H1 (cell line): ENCODE measurements around the gene CFP. TPM values are rescaled to one million over a fixed set of nuclear protein-coding genes. Genes with fewer than 3 reads are reported as not detected.

Experiments
- SIN3A ChIP-seq, 2 experiments: IDR thresholded peaks in 1 of 2; conservative IDR thresholded peaks in 1 of 2; 2 replicates each; pipeline ENCODE4 v1.6.1; 2011 to 2012; ENCODE audit warnings: low read length in 2 of 2, improper control_type of control experiment in 1 of 2, low read depth in 1 of 2, mild to moderate bottlenecking in 1 of 2
- polyA plus RNA-seq, 7 experiments: library from polyadenylated mRNA; depleted of rRNA in 3 of 7; stranded (reverse) in 5 of 7; unstranded in 2 of 7; fragments of >200 nt in 5 of 7; fragments of 200-250 nt in 2 of 7; gene quantifications; 1 replicate in 5 of 7; 2 replicates in 1 of 7; 4 replicates in 1 of 7; pipeline versions ENCODE4 v1.2.1 to v1.2.3, GENCODE V29; 2011 to 2013; ENCODE audit warnings: missing spikeins in 2 of 7, mixed read lengths in 2 of 7
- total RNA-seq: library from RNA; stranded (reverse); fragmentation: NEBNext Ultra II Directional; extraction: Animal tissue kit (Norgen Biotek cat#: 25700); gene quantifications from 2 replicates; pipeline ENCODE4 v1.2.1, GENCODE V29; 2021

Gene CFP
- total and polyA plus RNA-seq, 2 of the 8 experiments (the other 6 are each of a cell fraction or from before 2014, with no cell fraction given), result 0.76 to 2.2 TPM

DNA sequence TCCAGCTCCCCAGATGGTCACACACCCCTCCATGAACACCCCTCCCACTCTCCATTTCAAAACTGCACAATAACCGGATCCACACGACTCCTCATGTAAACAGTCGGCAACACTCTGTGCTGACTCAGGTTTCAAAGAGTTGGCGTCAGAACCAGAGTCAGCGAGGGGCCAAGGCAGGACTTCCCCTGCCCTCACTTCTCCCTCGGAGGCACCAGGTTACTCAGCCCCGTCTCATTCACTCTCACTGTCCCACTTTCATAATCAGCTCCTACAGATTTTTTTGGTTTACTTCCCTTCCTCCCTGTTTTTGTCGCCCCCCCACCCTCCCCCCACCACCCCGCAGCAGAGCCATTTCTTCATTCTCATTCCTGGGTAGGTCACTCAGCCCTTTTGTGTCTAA is 50.2 kb downstream of the CFP start (continued):
- no peak for TF ChIP-seq SIN3A (conservative IDR thresholded peaks at IDR 0.05 in 1 of 2, IDR thresholded peaks at IDR 0.05 in 1 of 2; ENCODE audit: low read depth in 1 of 2, low read length in 2 of 2)
- TF ChIP-seq, all 59 proteins: peak for 0
